Amygdala (tissue), 56 donors: ENCODE results near the gene MAP3K9.
A peak's percentile ranks its signal among the peaks of the same experiment; 100 is the strongest.
"Not testable (repeated sequence)": the region's sequence is repeated elsewhere in the genome, so short reads cannot be mapped to it uniquely, and the experiment has no call there.

Source experiments
- DNase-seq, 56 donors: peaks; one replicate each; lab custom pipeline; 2025; lab: John Stamatoyannopoulos, UW

MAP3K9 gene

GRCh38 chr14:70703621-70704168, 105.6 kb downstream of the MAP3K9 start:
- DNase-seq = not testable (repeated sequence)

GRCh38 chr14:70702161-70702560, 107.2 kb downstream of the MAP3K9 start:
- DNase-seq = no peak

GRCh38 chr14:70701610-70702009, 107.7 kb downstream of the MAP3K9 start:
- no peak for DNase-seq

GRCh38 chr14:70700955-70701585, 108.2 kb downstream of the MAP3K9 start:
- DNase-seq = no peak

- no peak for DNase-seq
Observed at GRCh38 chr14:70699646-70700045, 109.7 kb downstream of the MAP3K9 start.

GRCh38 chr14:70698288-70698687, 111.0 kb downstream of the MAP3K9 start:
- no peak for DNase-seq

GRCh38 chr14:70697701-70698100, 111.6 kb downstream of the MAP3K9 start:
- DNase-seq = no peak

GRCh38 chr14:70696026-70696425, 113.3 kb downstream of the MAP3K9 start:
- no peak for DNase-seq

- peak in 19 of 56 donors; percentile 1 to 45 (median 8) for DNase-seq
Observed at GRCh38 chr14:70692210-70692609, 117.1 kb downstream of the MAP3K9 start.

GRCh38 chr14:70685474-70686197, 123.7 kb downstream of the MAP3K9 start:
- DNase-seq = no peak

- DNase-seq = no peak
Observed at GRCh38 chr14:70683983-70684382, 125.3 kb downstream of the MAP3K9 start.

GRCh38 chr14:70680748-70681147, 128.6 kb downstream of the MAP3K9 start:
- DNase-seq = no peak

- no peak for DNase-seq
Observed at GRCh38 chr14:70677341-70677740, 132.0 kb downstream of the MAP3K9 start.
